Ecto neural progenitor cell (in vitro differentiated cells): Measurements from ENCODE around the gene TIPARP.
A peak's percentile ranks its signal among the peaks of the same experiment; 100 is the strongest.

Source experiments
- DNase-seq: peaks from one replicate; pipeline ENCODE4 v3.0.0-alpha.2; 2018; ENCODE audit warnings: low spot score

Gene TIPARP, protein sequence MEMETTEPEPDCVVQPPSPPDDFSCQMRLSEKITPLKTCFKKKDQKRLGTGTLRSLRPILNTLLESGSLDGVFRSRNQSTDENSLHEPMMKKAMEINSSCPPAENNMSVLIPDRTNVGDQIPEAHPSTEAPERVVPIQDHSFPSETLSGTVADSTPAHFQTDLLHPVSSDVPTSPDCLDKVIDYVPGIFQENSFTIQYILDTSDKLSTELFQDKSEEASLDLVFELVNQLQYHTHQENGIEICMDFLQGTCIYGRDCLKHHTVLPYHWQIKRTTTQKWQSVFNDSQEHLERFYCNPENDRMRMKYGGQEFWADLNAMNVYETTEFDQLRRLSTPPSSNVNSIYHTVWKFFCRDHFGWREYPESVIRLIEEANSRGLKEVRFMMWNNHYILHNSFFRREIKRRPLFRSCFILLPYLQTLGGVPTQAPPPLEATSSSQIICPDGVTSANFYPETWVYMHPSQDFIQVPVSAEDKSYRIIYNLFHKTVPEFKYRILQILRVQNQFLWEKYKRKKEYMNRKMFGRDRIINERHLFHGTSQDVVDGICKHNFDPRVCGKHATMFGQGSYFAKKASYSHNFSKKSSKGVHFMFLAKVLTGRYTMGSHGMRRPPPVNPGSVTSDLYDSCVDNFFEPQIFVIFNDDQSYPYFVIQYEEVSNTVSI

DNA sequence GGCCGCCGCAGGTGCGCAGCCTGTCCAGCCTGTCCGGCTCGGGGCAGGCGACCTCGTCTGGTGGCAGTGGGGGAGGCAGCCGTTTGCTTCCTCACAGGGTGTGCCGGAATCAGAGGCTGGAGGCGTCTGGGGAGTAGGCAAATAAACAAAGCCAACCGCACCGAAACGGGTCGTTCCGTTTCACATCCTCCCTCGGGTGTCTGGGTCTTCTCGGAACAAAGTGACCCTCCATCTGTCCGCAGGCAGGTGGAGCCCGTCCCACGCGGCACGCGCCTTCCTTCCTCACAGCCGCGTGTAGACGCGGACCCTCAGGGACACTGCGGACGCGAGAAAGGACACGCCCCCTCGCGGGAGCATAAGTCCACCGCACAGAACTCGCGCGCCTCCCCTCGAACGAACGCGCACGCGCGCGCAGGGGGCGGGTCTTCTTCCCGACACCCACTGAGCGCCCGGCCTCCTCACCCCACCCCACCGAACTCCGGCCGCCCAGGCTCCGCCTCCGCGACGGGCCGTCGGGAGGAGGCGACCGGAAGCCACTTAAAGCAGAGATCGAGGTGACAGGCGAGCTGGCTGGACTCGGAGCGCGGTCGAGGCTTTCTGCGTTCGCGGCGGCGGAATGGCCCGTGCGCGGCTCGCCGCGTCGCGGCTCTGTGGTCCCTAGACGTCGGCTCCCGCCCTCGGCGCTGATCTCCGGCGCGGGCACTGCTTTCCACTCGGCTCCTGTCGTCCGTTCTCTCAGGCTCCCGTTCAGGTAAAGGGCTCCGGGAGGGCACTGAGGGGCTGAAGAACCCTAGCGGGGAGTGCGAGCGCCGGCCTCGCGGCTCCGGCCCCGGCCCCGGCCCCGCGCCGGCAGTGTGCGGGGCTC is at the start of gene TIPARP:
TSS of gene TIPARP (plus strand) at position 545 of the 865 bp plus-strand sequence. CDS start 3,108 bp downstream, outside the sequence.
- peak; percentile 98 for DNase-seq

DNA sequence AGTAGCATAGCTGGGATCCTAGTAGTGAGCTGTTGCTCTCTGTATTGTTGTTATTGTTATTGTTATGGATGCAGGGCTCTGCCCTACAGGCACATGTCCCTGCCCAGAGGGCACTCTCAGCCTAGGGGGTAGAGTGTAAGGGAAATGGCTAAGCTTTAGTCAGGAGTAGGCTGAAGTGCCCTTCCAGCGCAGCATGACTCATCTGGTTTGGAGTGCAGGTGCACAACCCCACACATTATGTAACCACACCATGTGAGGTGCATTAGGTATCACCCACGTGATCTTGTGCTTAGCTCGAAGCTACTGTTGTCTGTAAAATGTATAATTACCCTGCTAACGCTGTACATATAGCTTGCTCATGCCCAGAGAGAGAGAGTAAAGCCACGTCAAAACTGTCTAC is 48.3 kb upstream of the TIPARP start:
- no peak for DNase-seq

DNA sequence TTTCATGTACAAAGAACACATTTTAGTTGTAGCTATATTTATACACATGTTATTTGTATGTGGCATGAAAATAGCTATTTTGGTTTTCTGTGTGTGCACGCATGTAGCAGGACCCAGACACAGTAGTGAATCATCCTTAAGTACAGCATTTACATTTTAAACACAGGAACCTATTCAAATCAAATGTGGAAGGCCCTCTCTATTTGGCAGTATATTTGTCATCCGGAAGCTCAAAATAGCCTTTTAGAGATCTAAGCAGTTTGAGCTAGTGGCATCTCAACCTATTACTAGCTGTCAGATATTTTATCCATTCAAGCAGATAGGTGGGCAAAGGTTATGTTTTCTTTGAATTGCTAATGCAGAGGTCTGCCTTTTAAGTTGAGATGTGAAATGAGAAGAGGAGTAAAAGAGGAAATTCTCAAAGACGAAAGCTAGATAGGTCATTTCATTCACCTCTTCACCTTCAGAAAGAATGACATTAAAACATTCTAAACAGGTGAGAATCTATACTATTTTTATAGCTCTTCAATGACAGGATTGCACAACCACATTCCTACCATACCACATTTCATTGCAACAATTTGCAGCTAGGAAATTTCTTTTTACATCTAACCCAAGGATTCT is 46.3 kb upstream of the TIPARP start:
- DNase-seq, result no peak

DNA sequence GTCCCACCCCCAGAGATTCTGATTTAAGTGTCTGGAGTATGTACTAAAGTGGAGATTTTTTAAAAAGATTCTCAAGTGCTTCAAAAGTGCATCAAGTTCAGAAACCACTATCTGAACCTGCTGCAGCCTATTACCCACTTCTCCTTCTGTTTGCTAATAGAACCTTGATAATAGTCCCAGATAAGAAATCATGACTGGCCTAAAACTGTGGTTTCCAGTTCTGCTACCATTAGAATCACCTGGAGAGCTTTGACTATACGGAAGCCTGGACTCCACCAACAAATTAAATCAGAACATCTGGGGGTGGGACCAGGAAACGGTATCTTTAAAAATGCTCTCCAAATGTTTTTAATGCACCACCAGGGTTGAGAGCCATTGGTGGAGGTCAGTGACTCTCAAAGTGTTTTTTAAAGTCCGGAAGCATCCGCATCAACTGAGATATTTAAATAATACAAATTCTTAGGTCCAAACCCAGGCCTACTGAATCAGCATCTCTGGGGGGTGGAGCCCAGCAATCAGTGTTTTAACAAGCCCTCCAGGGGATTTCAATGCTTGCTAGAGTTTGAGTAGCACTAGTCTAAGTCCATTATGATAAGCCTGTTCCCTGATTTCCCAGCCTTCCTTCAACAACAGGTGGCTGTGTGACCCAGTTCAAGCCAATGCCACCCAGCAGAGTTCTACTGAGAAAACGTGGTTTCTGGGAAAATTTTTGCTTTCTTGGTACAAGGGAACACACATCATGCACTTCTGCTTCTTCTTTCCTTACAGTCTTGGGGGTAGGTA is 45.4 kb upstream of the TIPARP start:
- no peak for DNase-seq

DNA sequence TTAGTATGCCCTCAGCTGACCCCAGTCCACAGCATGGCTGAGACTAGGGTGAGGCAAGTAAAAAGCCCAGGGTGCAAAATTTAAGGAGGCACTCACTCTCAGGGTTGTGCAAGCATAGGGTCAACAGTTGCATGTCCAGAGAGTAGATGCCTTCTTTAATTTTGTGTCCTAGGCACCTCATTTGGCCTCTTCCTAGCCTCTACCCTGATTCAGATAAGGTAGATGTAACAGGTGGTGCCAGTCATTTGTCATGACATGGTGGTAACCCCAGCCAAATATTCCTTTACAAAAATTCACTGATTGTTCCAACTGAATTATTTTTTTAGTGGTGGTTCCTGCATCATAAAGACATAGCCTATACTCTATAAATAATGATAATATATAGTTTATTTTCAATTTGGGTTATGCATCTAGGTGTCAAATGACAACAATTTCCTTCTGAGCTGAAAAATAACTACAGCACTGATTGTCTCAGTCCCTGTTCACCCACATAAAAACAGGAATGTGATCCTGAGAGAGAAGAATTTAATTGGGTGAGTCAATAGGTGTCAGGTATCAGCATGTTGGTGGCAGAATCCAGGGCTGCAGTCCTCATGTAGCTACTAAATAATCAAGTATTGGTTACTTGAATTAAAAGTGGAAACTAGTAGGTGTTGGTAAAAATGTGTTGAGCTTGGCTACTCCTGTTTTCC is 44.2 kb upstream of the TIPARP start:
- no peak for DNase-seq

DNA sequence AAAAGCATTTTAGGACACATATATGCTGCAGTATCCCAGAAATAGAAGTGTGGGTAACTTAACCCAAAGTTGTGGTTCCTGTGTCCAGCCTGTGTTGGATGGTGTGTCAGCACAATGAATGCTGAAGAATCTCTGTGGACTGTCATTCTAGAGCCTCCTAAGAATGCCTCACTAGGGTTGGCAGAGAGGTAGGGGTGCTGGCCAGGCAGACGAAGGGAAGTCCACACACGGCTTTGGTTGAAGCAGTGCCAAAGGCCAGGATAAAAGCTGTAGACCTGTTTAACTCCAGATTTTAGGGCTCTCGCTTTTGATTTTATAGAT is 43.7 kb upstream of the TIPARP start:
- no peak for DNase-seq

DNA sequence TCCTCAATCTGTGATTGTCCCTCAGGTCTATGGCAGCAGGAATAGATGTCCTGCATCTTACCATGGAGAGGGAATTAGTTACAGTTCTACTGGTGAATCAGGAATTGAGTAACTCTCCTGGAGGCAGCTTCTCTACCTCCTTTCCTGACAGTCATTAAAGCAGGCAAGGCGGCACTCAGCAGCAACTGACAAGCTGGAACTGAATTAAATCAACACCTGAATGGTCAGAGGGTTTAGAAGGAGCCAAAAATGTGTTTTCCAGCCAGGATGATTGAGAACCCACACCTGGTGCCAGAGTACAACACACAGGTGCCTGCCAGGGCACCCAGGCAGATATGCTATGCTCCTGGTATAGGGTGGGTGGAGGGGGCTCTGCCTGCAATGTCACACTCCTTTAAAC is 43.1 kb upstream of the TIPARP start:
- no peak for DNase-seq

DNA sequence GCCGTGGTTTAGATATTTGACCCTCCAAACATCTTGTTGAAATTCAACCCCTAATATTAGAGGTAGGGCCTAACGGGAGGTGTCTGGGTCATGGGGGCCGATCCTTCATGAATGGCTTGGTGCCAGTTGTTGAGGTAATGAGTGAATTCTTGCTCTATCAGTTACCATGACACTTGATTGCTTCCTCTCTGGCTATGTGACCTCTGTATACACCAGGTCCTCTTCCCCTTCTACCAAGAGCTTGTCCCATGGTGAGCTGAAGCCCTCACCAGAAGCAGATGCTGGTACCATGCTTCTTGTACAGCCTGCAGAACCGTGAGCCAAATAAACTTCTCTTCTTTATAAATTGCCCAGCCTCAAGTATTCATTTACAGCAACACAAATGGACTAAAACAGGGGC is 41.8 kb upstream of the TIPARP start:
- no peak for DNase-seq

DNA sequence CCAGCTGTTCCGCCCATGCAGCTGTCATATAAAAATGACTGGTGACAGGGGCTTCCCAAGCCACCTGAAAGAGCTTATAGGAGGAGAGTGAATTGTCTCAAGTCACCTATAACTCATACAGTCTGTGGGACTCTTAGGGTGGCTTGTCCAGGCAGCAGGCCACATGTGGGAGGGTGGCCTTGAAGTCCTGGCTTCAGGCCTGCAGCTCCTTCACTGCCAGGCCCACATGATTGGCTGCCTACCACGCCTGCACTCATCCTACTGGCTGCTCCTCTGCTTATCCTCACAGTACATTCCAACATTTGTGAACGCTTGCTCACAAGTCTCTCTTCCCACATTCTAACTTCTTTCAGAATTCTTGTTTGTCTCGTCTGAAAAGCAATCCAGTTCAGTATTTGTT is 41.1 kb upstream of the TIPARP start:
- DNase-seq, result no peak

DNA sequence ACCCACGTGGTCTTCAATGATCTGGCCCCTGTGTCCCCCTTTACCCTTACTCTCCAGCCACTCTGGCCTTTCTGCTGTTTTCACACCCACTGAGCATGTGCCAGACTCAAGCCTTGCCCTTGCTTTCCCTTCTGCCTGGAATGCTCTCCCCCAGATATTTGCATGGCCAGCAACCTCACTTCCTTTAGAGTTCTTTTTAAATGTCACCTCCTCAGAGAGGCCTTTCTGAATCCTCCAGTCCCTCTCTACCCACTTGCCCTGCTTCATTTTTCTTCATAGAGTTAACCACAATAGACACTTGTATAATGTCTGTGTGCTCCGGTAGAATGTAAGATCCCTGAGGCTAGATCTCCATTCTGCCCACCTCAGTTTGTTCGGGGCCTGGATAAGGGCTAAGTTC is 39.4 kb upstream of the TIPARP start:
- DNase-seq, result no peak

DNA sequence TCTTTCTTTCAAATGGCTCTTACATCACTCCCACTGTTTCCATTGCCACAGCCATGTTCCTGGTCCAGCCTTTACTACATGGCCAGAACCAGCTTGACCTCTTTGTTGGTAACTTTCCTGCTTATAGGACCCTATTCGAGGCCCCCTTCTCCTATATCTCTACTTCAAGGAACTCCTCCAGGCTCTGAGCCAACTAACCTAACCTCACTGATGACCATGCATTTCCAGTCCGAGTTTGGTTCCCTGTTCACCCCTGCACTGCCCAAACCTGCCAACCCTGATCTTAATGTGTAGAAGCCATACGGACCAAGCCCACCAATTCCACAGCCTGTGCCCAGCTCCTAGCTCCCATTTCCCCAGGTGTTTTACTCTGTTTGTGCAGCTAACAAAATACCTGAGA is 38.4 kb upstream of the TIPARP start:
- no peak for DNase-seq

DNA sequence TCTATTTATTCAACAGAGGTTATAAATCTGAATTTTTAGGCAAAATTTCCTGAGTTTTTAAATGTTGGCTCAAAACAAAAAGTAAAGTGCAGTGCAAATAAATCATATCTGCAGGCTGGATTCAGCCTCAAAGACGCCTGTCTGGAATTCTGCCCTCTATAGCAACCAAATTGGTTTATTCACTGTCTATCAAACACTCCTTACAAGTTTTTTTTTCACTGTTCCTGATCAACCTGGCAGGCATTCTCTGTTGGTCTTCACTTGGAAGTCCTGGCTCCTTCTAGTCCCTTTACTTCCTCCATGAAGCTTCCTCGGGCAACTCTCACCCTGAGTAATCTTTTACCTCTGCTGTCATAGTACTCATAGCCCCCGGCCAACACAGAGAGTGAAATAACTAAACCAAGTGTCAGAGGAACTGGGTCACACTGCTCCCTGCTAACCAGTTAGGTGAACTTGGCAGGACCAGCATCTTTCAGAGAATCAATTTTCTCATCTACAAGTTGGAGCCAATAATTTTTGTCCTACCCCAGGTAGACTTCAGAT is 36.8 kb upstream of the TIPARP start:
- no peak for DNase-seq

DNA sequence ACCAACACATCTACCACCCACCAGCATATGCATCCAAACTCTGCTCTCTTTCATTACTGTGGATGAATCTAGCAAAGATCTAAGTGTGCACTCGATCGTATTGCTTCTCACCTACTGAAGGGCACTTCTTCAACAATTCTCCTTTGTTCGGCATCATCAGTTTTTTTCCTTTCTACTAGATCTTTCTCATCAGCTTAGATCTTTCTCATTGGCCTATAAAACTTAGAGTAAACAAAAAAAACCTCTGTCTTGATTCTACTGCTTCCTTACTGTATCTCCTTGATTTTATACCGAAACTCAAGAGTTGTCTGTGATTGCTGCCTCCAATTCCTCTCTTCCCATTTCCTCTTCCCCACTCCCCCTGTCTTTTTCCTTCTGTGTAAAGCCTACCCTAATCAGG is 36.1 kb upstream of the TIPARP start:
- DNase-seq, result no peak

DNA sequence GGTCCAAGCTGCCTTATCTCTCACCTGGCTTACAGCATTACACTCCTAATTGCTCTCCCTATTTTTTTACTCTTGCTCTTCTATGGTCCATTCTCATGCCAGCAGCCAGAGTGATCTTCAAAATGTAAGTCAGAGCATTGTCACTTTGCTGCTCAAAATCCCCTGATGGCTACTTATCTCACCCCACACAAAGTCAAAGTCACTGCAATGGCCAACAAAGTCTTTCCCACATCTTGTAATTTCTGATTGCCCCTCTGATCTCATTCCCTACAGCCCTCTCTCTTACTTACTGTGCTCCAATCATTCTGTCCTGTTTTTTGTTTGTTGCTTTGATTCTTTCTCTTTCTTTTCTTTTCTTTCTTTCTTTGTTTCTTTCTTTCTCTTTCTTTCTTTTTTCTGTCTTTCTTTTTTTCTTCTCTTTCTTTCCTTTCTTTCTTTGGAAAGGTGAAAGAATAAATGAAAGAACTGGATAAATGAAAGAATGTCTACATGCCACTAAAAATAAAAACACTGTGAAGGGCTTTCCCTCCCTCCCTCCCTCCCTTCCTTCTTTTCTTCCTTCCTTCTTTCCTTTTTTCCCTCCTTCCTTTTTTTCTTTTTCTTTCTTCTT is 34.9 kb upstream of the TIPARP start:
- no peak for DNase-seq

DNA sequence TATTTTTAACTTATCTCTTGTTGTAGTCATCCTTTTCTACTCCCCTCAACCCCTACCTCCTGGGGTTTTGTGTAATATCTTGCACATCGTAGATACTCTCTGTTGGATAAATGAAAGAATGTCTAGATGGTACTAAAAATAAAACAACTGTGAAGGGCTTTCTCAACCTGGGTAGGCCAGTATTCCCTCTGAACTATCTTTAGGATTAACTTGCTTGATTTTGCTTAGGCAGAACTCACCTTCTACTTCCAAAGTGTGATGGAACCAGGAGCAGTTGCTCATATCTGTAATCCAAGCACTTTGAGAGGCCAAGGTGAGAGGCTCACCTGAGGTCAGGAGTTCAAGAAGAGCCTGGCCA is 32.8 kb upstream of the TIPARP start:
- no peak for DNase-seq

DNA sequence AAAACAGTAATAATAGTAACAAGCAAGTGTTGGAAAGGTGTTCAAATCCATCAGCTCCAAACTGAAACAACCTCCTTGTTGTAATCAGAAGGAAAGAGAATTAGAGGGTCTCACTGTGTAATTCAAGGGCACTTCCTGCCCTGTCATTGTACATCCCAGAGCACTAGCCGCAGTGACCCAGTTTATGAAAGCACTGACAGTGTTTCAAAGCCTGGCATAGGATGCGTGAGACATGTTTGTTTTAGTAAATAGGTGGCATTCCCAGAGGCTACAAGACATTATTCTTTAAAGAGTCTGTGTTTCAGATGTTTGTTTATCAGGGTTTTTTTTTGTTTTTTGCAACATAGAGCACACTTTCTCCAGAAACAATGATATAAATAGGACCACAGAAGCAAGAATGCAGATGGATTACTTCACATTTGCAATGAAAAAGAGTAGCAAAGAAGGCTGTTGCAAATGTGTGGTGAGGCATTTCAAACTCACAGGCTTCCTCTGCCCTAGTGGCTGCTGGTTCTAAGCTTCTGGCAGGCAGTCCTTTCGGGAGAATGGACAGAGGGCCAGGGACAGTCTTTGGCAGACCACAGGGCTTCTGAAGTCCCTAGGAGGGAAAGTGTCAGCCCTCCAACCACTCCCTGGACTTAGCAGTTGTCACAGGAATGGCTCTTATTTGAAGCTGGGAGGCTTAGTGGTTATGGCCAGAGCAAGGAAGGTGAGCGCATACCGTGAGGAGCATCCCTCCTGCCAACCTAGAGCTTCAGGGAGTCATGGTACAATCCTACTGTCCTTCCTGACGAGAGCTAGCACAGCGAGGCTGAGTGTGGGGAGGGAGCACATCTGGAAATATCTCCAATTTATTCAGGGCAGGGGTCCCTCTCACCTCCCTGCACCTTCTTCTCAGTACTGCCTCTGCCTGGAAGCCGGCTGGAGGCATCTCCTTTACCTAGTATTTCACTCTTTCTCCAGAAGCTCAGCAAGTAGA is 31.4 kb upstream of the TIPARP start:
- DNase-seq, result no peak

DNA sequence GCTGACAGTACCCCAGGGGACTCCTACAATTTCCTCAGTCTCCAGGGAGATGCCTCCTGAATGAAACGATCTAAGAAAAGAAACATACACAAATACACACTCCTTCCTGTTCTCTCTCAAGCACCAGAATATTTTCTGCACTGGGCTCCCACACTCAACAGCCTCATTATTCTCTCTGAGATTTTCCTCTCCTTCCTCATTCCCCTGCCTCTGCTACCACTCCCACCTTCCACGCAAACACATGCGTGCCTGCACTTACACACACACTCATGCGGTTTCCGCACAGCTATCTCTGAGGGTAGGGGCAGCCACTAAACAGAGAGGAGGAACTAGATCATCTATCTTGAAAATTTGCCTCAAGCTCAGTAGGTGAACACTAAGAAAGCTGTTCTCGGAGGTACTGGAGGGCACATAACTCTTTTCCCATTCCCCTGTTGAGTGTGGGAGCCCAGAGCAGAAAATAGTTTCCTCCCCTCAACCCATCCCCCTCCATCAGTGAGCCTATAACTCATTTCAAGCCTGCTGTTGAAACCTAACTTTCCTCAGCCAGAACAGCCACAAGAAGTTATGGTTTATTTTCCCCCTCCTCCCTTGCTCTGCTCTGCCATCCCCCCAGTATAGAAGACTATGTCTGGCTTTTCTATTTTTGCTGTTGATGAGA is 30.5 kb upstream of the TIPARP start:
- no peak for DNase-seq

DNA sequence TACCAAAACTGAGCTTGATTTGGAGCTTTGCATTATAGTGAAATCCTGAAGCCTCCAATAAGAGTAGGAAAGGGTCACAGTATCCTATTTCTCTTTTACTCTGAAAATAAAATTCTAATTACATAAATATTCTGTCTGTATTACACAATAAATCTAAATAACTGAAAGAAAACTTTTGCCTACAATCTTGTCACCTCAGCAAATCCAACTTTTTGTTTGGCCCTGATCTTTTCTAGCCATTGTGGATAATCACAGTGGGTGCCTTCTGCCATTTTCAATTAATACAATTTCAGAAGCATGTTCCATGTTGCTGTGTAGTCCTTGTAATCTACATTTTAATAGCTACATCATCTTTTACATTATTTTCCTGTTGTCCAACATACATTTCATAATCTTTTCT is 29.4 kb upstream of the TIPARP start:
- DNase-seq, result no peak

DNA sequence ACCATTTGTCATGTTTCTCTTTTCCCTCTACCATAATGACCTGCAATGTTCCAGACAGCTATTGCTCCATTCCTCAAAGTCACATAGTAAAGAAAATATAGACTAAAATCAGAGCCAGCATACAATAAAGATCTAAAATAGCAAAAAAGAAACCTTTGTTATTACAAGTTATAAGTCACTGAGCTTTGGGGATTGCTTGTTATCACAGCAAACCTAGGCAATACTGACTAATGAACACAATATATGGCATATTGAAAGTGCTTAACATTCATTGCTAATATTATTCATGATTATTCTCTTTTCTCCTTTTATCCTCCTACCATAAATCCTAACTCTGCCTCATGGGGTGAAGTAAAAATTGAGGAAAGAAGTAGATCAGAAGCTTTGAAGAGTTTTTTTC is 27.4 kb upstream of the TIPARP start:
- no peak for DNase-seq
